Prostate gland (tissue), 2 donors: ENCODE measurements around the gene RAB29.

Experiments used
- POLR2A ChIP-seq: fragments of 450-650 bp; IDR thresholded peaks from one replicate; pipeline ENCODE4 v1.6.1; 2016; ENCODE audit warnings: antibody characterized with exemption, mild to moderate bottlenecking
- TF ChIP-seq, protein P1 (sequence below), 4 experiments: fragments of 200-600 bp in 2 of 4; fragments of 450-650 bp in 2 of 4; sonication (generic) in 2 of 4; IDR thresholded peaks; 1 replicate in 3 of 4; 2 replicates in 1 of 4; pipeline ENCODE4 v1.5.1; 2016 to 2019; ENCODE audit warnings: antibody characterized with exemption in 4 of 4, mild to moderate bottlenecking in 2 of 4, moderate library complexity in 2 of 4

DNA sequence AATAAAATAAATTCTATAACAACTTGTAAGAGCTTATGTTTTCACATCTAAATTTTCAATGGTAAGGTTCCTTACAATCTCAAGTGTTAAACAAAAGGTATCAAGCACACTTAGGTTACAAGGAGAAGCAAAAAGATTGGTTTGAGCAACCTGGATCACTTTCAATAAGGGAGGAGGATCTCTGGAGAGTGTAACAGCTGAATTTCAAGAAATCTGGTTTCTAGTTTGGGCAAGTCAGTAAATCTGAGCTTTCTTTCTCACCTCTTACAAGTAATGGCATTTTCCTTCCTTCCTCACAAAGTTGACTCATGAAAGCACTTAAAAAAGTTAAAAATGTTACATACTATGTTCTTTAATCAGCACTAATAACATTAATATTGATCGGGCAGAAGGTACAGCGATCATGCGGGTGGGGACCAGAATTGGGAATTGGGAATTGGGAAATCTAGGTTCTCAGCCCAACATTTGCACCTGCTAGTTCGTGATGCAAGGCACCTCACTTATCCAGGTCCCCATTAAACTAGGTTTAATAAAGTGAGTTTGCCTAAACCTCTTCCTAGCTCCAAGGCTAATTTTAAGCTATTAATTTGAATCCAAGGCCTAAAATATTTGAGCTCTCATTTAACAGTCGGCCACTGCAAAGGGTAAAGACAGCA, 28.4 kb downstream of the RAB29 start:
- TF ChIP-seq, protein P1, sequence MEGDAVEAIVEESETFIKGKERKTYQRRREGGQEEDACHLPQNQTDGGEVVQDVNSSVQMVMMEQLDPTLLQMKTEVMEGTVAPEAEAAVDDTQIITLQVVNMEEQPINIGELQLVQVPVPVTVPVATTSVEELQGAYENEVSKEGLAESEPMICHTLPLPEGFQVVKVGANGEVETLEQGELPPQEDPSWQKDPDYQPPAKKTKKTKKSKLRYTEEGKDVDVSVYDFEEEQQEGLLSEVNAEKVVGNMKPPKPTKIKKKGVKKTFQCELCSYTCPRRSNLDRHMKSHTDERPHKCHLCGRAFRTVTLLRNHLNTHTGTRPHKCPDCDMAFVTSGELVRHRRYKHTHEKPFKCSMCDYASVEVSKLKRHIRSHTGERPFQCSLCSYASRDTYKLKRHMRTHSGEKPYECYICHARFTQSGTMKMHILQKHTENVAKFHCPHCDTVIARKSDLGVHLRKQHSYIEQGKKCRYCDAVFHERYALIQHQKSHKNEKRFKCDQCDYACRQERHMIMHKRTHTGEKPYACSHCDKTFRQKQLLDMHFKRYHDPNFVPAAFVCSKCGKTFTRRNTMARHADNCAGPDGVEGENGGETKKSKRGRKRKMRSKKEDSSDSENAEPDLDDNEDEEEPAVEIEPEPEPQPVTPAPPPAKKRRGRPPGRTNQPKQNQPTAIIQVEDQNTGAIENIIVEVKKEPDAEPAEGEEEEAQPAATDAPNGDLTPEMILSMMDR (IDR thresholded peaks at IDR 0.05), result no peak
- TF ChIP-seq POLR2A, result no peak
